ENCODE measurements around the gene DBR1.

DNA sequence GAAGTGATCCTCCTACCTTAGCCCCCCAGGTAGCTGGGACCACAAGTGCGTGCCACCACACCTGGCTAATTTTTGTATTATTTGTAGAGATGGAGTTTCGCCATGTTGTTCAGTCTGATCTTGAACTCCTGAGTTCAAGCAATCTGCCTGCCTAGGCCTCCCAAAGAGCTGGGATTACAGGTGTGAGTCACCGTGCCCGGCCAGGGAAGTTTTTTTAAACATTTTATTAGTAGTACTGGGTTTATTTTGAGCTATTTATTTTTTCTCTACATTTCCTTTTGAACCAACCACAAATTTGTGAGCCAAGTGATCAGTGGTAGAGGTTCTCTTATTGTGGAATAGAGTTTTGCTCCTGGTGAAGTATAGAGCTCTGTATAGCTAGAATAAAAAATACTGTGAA is 46.1 kb upstream of the DBR1 start:
- TF ChIP-seq CTCF (conservative IDR thresholded peaks at IDR 0.05; ENCODE audit: low read depth, low read length) (no peak), EZH2 (IDR thresholded peaks at IDR 0.05; ENCODE audit: borderline replicate concordance, low read depth, low read length, poor library complexity, severe bottlenecking) (no peak)
